Activated T-cell treated with anti-CD3 and anti-CD28 coated beads for 24 hours (primary cell): ENCODE measurements around the gene INHBE.
A peak's percentile ranks its signal among the peaks of the same experiment; 100 is the strongest.
"Not testable (repeated sequence)": the region's sequence is repeated elsewhere in the genome, so short reads cannot be mapped to it uniquely, and the experiment has no call there.

Source experiments
- DNase-seq: peaks from one replicate; pipeline ENCODE4 v3.0.0-alpha.2; 2020; ENCODE audit warnings: low read depth

The INHBE gene

GRCh38 chr12:57441846-57442427, 13.2 kb upstream of the INHBE start:
- DNase-seq, result no peak

GRCh38 chr12:57444337-57444736, 10.8 kb upstream of the INHBE start:
- not testable (repeated sequence) for DNase-seq

- DNase-seq, result no peak
Measured at GRCh38 chr12:57444744-57445143, 10.4 kb upstream of the INHBE start.

- no peak for DNase-seq
Measured at GRCh38 chr12:57446292-57446960, 8.7 kb upstream of the INHBE start.

- no peak for DNase-seq
Measured at GRCh38 chr12:57448669-57449068, 6.4 kb upstream of the INHBE start.

GRCh38 chr12:57449375-57449774, 5.7 kb upstream of the INHBE start:
- DNase-seq, result no peak

GRCh38 chr12:57450057-57450456, 5.0 kb upstream of the INHBE start:
- DNase-seq, result no peak

- no peak for DNase-seq
Measured at GRCh38 chr12:57451233-57451778, 3.8 kb upstream of the INHBE start.

GRCh38 chr12:57452181-57452936, 2.7 kb upstream of the INHBE start:
- no peak for DNase-seq

GRCh38 chr12:57452937-57453509, 2.1 kb upstream of the INHBE start:
- DNase-seq, result no peak

GRCh38 chr12:57454213-57454565, 918 bp upstream of the INHBE start:
- DNase-seq, result no peak

- DNase-seq, result no peak
Measured at GRCh38 chr12:57455374-57456144, 452 bp downstream of the INHBE start.

GRCh38 chr12:57456145-57456700, 1.1 kb downstream of the INHBE start:
- DNase-seq, result no peak

- no peak for DNase-seq
Measured at GRCh38 chr12:57456737-57457490, 1.8 kb downstream of the INHBE start.

GRCh38 chr12:57458665-57459054, 3.6 kb downstream of the INHBE start:
- DNase-seq, result no peak

- peak; percentile 93 for DNase-seq
Measured at GRCh38 chr12:57459055-57459749, 4.1 kb downstream of the INHBE start.

- no peak for DNase-seq
Measured at GRCh38 chr12:57459750-57460467, 4.8 kb downstream of the INHBE start, which contains the start of gene GLI1. TSS of gene GLI1 (plus strand) at chr12:57459785. CDS start at chr12:57463692, 3,907 bp downstream.

GRCh38 chr12:57460468-57460784, 5.3 kb downstream of the INHBE start:
- no peak for DNase-seq

GRCh38 chr12:57460841-57461275, 5.8 kb downstream of the INHBE start:
- no peak for DNase-seq
